ENCODE results near the gene AMMECR1.

AMMECR1 gene

GRCh38 chrX:110293658-110294057, 24.2 kb downstream of the AMMECR1 start:
- Histone ChIP-seq H3K79me2 (ENCODE audit: insufficient read depth, low read length) (no peaks in the 10 kb centered on the region), H3K36me3 (ENCODE audit: insufficient read depth, low read length) (no peaks in the 10 kb centered on the region; the same call in 1 of the 2 replicates), H3K27ac (ENCODE audit: low read depth, low read length, poor library complexity, severe bottlenecking) (no peak overlapping the region), H2AFZ (ENCODE audit: low read length) (no peak overlapping the region), H3K4me1 (ENCODE audit: insufficient read depth, low read length, severe bottlenecking) (no peaks in the 10 kb centered on the region), H3K9me2 (ENCODE audit: low read depth, low read length) (no peaks in the 10 kb centered on the region), H3K4me2 (ENCODE audit: low read length) (no peak overlapping the region), H3K4me3 (ENCODE audit: low read depth, low read length, poor library complexity, severe bottlenecking) (no peak overlapping the region), H3K27me3 (ENCODE audit: insufficient read depth, low read length) (no peaks in the 10 kb centered on the region), H3K9me3 (ENCODE audit: low read length) (no peaks in the 10 kb centered on the region), H3K9ac (ENCODE audit: low read length) (no peak overlapping the region), H4K20me1 (ENCODE audit: insufficient read depth, low read length) (no peaks in the 10 kb centered on the region), H3F3A (ENCODE audit: insufficient read depth, low read length) (no peaks in the 10 kb centered on the region)
- TF ChIP-seq CTCF (IDR thresholded peaks at IDR 0.05; ENCODE audit: low read length) (no peak), EZH2 (IDR thresholded peaks at IDR 0.05; ENCODE audit: borderline replicate concordance, low read length) (no peak)

- H4K20me1 ChIP-seq (ENCODE audit: insufficient read depth, low read length): no peaks in the 10 kb centered on the region
- H3K36me3 ChIP-seq (ENCODE audit: insufficient read depth, low read length): no peaks in the 10 kb centered on the region
- no peak overlapping the region for H3K4me2 ChIP-seq (ENCODE audit: low read length)
- H3K9me2 ChIP-seq (ENCODE audit: low read depth, low read length): no peaks in the 10 kb centered on the region
- H3K27ac ChIP-seq (ENCODE audit: low read depth, low read length, poor library complexity, severe bottlenecking): no peak overlapping the region
- H3K27me3 ChIP-seq (ENCODE audit: insufficient read depth, low read length): no peaks in the 10 kb centered on the region
- no peak overlapping the region for H3K9ac ChIP-seq (ENCODE audit: low read length)
- H3K4me3 ChIP-seq (ENCODE audit: low read depth, low read length, poor library complexity, severe bottlenecking): no peak overlapping the region
- H3F3A ChIP-seq (ENCODE audit: insufficient read depth, low read length): no peaks in the 10 kb centered on the region
- TF ChIP-seq EZH2 (IDR thresholded peaks at IDR 0.05; ENCODE audit: borderline replicate concordance, low read length) (no peak), CTCF (IDR thresholded peaks at IDR 0.05; ENCODE audit: low read length) (no peak)
- no peaks in the 10 kb centered on the region for H3K9me3 ChIP-seq (ENCODE audit: low read length)
- H3K79me2 ChIP-seq (ENCODE audit: insufficient read depth, low read length): no peaks in the 10 kb centered on the region
- H2AFZ ChIP-seq (ENCODE audit: low read length): no peak overlapping the region
- H3K4me1 ChIP-seq (ENCODE audit: insufficient read depth, low read length, severe bottlenecking): no peaks in the 10 kb centered on the region
Measured at GRCh38 chrX:110287605-110288004, 30.3 kb downstream of the AMMECR1 start.

- Histone ChIP-seq H3K9ac (ENCODE audit: low read length) (no peak overlapping the region), H3K4me1 (ENCODE audit: insufficient read depth, low read length, severe bottlenecking) (no peaks in the 10 kb centered on the region), H3K4me2 (ENCODE audit: low read length) (no peak overlapping the region), H3K79me2 (ENCODE audit: insufficient read depth, low read length) (no peaks in the 10 kb centered on the region), H3F3A (ENCODE audit: insufficient read depth, low read length) (no peaks in the 10 kb centered on the region), H3K4me3 (ENCODE audit: low read depth, low read length, poor library complexity, severe bottlenecking) (no peak overlapping the region), H3K9me2 (ENCODE audit: low read depth, low read length) (no peaks in the 10 kb centered on the region), H2AFZ (ENCODE audit: low read length) (no peak overlapping the region), H3K36me3 (ENCODE audit: insufficient read depth, low read length) (no peaks in the 10 kb centered on the region), H4K20me1 (ENCODE audit: insufficient read depth, low read length) (no peaks in the 10 kb centered on the region), H3K27ac (ENCODE audit: low read depth, low read length, poor library complexity, severe bottlenecking) (no peak overlapping the region), H3K9me3 (ENCODE audit: low read length) (no peaks in the 10 kb centered on the region), H3K27me3 (ENCODE audit: insufficient read depth, low read length) (no peaks in the 10 kb centered on the region)
- no peak for TF ChIP-seq CTCF (IDR thresholded peaks at IDR 0.05; ENCODE audit: low read length)
- TF ChIP-seq EZH2 (IDR thresholded peaks at IDR 0.05; ENCODE audit: borderline replicate concordance, low read length): no peak
Measured at GRCh38 chrX:110286106-110286505, 31.8 kb downstream of the AMMECR1 start.
